ENCODE measurements around the gene ESPNL. TPM values are rescaled to one million over a fixed set of nuclear protein-coding genes. Genes with fewer than 3 reads are reported as not detected.

The ESPNL gene
- total RNA-seq, 1 experiment from 2014 or later: 1.1 TPM

GRCh38 chr2:238127165-238128060 lies 27.3 kb downstream of the ESPNL start (continued):
- no peak for TF ChIP-seq ARID4B (CRISPR knock-in tag; IDR thresholded peaks at IDR 0.05; ENCODE audit: borderline replicate concordance)

GRCh38 chr2:238128061-238128440 lies 27.9 kb downstream of the ESPNL start:
- Mint-ChIP-seq H3K4me3 (no peak overlapping the region), H3K27ac (no peak overlapping the region), H3K9me3 (no peaks in the 10 kb centered on the region), H3K4me1 (no peaks in the 10 kb centered on the region), H3K27me3 (ENCODE audit: low read depth) (no peaks in the 10 kb centered on the region), H3K36me3 (no peaks in the 10 kb centered on the region)
- no peak for ATAC-seq
- POLR2A ChIA-PET: no interaction called here
- TF ChIP-seq ZNF512 (CRISPR knock-in tag; IDR thresholded peaks at IDR 0.05; ENCODE audit: borderline replicate concordance) (no peak), JAZF1 (CRISPR knock-in tag; IDR thresholded peaks at IDR 0.05) (no peak), FOXJ3 (CRISPR knock-in tag; IDR thresholded peaks at IDR 0.05; ENCODE audit: borderline replicate concordance) (no peak), ZNF416 (CRISPR knock-in tag; IDR thresholded peaks at IDR 0.05) (no peak), NFYB (CRISPR knock-in tag; conservative IDR thresholded peaks at IDR 0.05; ENCODE audit: low read depth) (no peak), MXD4 (CRISPR knock-in tag; IDR thresholded peaks at IDR 0.05; ENCODE audit: borderline replicate concordance) (no peak), ZNF425 (CRISPR knock-in tag; conservative IDR thresholded peaks at IDR 0.05) (no peak), HMGXB4 (CRISPR knock-in tag; IDR thresholded peaks at IDR 0.05) (no peak), GABPB1 (CRISPR knock-in tag; IDR thresholded peaks at IDR 0.05) (no peak), ZSCAN18 (CRISPR knock-in tag; IDR thresholded peaks at IDR 0.05) (no peak), ZBTB21 (CRISPR knock-in tag; IDR thresholded peaks at IDR 0.05; ENCODE audit: borderline replicate concordance) (no peak), ZNF281 (CRISPR knock-in tag; IDR thresholded peaks at IDR 0.05) (no peak), ATF6 (CRISPR knock-in tag; IDR thresholded peaks at IDR 0.05) (no peak), NR1H2 (CRISPR knock-in tag; IDR thresholded peaks at IDR 0.05) (no peak), CBFB (CRISPR knock-in tag; IDR thresholded peaks at IDR 0.05; ENCODE audit: low read depth) (no peak), RELA (CRISPR knock-in tag; IDR thresholded peaks at IDR 0.05; ENCODE audit: borderline replicate concordance) (no peak)
- CTCF ChIA-PET: interaction anchor here (0.6 to 2.7 kb wide), 11 partner anchors 8 to 556 kb away, joined by 3 to 41 read pairs (median 6); partner anchors contain the start of genes KLHL30 and SCLY
- DNase-seq (ENCODE audit: low spot score): no peak

All from WTC11 (cell line).